Endothelial cell (in vitro differentiated cells): ENCODE results near the gene ACOX2. TPM values are rescaled to one million over a fixed set of nuclear protein-coding genes. Genes with fewer than 3 reads are reported as not detected.

Source experiments
- DNase-seq: peaks from one replicate; pipeline ENCODE4 v3.0.0; 2021; ENCODE audit warnings: low spot score
- H3K27ac Mint-ChIP-seq: one replicate; pipeline ENCODE4 v1.8.0; 2021; ENCODE audit warnings: mixed read lengths, inconsistent platforms; ENCODE audit not compliant: unreplicated experiment
- H3K27me3 Mint-ChIP-seq: one replicate; pipeline ENCODE4 v1.8.0; 2021; ENCODE audit warnings: mild to moderate bottlenecking, moderate library complexity, mixed read lengths, inconsistent platforms; ENCODE audit not compliant: unreplicated experiment
- H3K36me3 Mint-ChIP-seq: one replicate; pipeline ENCODE4 v1.8.0; 2021; ENCODE audit warnings: mild to moderate bottlenecking, low read depth, mixed read lengths, inconsistent platforms; ENCODE audit not compliant: unreplicated experiment
- H3K4me1 Mint-ChIP-seq: one replicate; pipeline ENCODE4 v1.8.0; 2021; ENCODE audit warnings: mild to moderate bottlenecking, mixed read lengths, inconsistent platforms; ENCODE audit not compliant: unreplicated experiment
- H3K4me3 Mint-ChIP-seq: one replicate; pipeline ENCODE4 v1.8.0; 2021; ENCODE audit warnings: mild to moderate bottlenecking, mixed read lengths, inconsistent platforms; ENCODE audit not compliant: unreplicated experiment
- H3K9me3 Mint-ChIP-seq: one replicate; pipeline ENCODE4 v1.8.0; 2021; ENCODE audit warnings: mixed read lengths, inconsistent platforms; ENCODE audit not compliant: unreplicated experiment
- total RNA-seq: library from RNA; stranded (reverse); fragmentation: NEBNext Ultra II Directional; extraction: Animal tissue kit (Norgen Biotek cat#: 25700); gene quantifications from one replicate; pipeline ENCODE4 v1.2.1, GENCODE V29; 2021; ENCODE audit not compliant: unreplicated experiment
- TF ChIP-seq, protein P1 (sequence below): fragments of 200-600 bp; sonication (generic); IDR thresholded peaks from one replicate; pipeline ENCODE4 v1.5.0; 2021; ENCODE audit warnings: antibody characterized with exemption; ENCODE audit not compliant: unreplicated experiment

The ACOX2 gene
- total RNA-seq, 1 donor from 2014 or later, result 1.1 TPM

DNA sequence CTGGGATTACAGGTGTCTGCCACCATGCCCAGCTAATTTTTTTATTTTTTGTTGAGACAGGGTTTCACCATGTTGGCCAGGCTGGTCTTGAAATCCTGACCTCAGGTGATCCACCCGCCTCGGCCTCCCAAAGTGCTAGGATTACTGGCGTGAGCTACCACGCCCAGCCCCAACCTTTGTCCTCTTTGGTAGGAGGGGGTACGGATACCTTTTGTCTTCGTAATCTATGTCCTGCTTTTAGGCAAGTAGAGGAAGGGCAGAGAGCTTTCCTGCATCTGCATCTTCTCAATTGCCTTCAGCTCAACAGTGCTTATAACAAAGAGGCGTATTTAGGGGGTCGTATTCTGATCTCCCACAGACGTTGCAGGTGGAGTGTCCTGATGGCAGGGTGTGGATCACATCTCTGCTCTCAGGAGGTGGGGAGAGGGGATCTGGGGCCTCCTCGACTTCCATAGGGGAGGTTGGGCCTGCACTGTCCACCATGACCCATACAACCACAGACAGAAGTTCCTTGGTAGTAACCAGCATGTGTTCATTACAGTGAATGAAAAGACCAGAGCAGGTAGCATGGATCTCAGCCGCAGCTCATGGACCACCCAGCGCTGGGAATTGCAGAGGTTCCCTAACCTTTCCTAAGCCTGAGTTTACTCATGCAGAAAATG, 66.5 kb downstream of the ACOX2 start:
- Mint-ChIP-seq H3K4me3 (no peak overlapping the region), H3K27ac (no peak overlapping the region), H3K4me1 (peaks cover 15% of the 10 kb centered on the region), H3K9me3 (no peaks in the 10 kb centered on the region), H3K36me3 (no peaks in the 10 kb centered on the region), H3K27me3 (no peaks in the 10 kb centered on the region)
- DNase-seq, result no peak
- TF ChIP-seq, protein P1, sequence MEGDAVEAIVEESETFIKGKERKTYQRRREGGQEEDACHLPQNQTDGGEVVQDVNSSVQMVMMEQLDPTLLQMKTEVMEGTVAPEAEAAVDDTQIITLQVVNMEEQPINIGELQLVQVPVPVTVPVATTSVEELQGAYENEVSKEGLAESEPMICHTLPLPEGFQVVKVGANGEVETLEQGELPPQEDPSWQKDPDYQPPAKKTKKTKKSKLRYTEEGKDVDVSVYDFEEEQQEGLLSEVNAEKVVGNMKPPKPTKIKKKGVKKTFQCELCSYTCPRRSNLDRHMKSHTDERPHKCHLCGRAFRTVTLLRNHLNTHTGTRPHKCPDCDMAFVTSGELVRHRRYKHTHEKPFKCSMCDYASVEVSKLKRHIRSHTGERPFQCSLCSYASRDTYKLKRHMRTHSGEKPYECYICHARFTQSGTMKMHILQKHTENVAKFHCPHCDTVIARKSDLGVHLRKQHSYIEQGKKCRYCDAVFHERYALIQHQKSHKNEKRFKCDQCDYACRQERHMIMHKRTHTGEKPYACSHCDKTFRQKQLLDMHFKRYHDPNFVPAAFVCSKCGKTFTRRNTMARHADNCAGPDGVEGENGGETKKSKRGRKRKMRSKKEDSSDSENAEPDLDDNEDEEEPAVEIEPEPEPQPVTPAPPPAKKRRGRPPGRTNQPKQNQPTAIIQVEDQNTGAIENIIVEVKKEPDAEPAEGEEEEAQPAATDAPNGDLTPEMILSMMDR, result no peak

DNA sequence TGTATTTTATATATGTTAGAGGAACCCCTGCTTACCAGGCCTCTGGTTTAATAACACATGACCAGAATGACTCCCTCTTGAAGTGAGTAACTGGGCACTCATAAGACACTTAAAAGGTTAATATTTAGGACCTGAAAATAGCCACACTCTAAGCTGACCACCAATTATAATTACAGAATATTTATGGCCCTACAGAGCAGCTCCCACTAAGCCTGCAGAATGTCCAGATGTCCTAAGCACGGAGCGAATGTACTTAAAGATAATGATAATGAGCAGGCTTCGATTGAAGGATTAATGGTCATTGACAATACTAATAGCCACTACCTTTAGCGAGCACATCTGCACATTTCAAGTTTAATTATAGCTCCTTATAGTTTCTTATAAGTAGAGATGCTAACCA, 67.9 kb downstream of the ACOX2 start:
- TF ChIP-seq, protein P1, result no peak
- Mint-ChIP-seq H3K9me3 (no peaks in the 10 kb centered on the region), H3K36me3 (no peaks in the 10 kb centered on the region), H3K4me1 (peaks cover 2% of the 10 kb centered on the region), H3K27me3 (no peaks in the 10 kb centered on the region), H3K27ac (no peak overlapping the region), H3K4me3 (no peak overlapping the region)
- DNase-seq, result no peak

DNA sequence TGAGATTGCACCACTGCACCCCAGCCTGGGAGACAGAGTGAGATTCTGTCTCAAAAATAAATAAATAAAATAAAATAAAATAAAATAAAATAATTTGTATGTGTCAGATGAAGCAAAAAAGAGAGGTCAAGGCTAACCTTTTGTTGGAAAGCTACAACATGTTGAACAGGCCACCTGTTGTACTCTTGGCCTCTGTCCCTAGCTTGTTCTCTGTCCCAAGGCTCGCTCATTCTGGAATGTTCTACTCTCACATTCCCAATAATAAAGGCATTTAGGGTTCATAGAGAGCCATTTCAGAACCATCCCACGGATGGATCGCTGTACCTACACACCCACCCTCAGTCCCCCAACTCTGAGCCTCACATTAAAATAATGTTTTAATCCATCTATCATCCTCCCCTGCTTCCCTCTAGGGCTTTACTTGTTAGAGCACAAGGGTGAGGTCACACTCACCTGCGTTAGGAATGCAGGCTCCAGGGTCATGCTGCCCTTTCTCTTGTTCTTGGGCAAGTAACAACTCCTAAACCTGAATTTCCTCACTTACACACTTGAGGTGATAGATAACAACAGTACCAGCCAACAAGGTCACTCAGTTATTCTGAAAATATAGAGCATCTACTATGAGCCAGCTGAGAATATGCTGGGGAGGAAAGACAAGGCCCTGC, 70.0 kb downstream of the ACOX2 start:
- Mint-ChIP-seq H3K9me3 (no peaks in the 10 kb centered on the region), H3K4me1 (peaks cover 4% of the 10 kb centered on the region), H3K36me3 (no peaks in the 10 kb centered on the region), H3K27ac (no peak overlapping the region), H3K27me3 (no peaks in the 10 kb centered on the region), H3K4me3 (no peak overlapping the region)
- TF ChIP-seq, protein P1, result no peak
- DNase-seq, result no peak

DNA sequence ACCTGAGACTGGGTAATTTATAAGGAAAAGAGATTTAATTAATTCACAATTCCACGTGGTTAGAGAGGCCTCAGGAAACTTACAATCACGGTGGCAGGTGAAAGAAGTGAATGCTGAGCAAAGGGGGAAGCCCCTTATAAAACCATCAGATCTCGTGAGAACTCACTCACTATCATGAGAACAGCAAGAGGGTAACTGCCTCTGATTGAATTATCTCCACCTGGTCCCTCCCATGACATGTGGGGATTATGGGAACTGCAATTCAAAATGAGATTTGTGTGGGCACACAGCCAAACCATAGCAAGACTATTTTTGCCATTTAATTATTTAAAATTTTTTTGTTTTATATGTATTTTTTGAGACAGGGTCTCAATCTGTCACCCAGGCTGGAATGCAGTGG, 72.1 kb downstream of the ACOX2 start:
- Mint-ChIP-seq H3K27ac (no peak overlapping the region), H3K27me3 (no peaks in the 10 kb centered on the region), H3K9me3 (no peaks in the 10 kb centered on the region), H3K4me1 (peaks cover 4% of the 10 kb centered on the region), H3K4me3 (no peak overlapping the region), H3K36me3 (no peaks in the 10 kb centered on the region)
- TF ChIP-seq, protein P1, result peak; percentile 0
- DNase-seq, result no peak

DNA sequence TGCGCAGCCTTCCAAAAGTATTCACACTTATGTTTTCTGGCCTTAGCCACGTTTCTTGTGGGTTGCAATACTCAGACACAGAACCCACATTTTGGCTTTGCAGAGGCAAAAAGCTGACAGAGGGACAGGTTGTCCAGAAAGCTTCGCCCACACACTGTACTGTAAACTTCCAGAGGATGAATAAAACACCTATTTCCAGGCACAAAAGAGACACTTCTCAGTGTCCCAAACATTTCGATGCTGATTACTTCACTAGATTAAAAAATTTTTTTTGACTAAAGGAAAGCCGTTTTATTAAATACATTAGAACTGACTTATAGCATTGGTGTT, 73.1 kb downstream of the ACOX2 start:
- Mint-ChIP-seq H3K9me3 (no peaks in the 10 kb centered on the region), H3K27me3 (no peaks in the 10 kb centered on the region), H3K4me3 (no peak overlapping the region), H3K36me3 (no peaks in the 10 kb centered on the region), H3K27ac (no peak overlapping the region), H3K4me1 (peaks cover 4% of the 10 kb centered on the region)
- TF ChIP-seq, protein P1, result no peak
- no peak for DNase-seq
